ENCODE measurements around the gene TMEM259. TPM values are rescaled to one million over a fixed set of nuclear protein-coding genes. Genes with fewer than 3 reads are reported as not detected.

Gene TMEM259
- total and polyA plus RNA-seq, 9 of the 15 experiments (the other 6 are each of a cell fraction or from before 2014, with no cell fraction given): 0.52 to 231 (median 63.6) TPM

DNA sequence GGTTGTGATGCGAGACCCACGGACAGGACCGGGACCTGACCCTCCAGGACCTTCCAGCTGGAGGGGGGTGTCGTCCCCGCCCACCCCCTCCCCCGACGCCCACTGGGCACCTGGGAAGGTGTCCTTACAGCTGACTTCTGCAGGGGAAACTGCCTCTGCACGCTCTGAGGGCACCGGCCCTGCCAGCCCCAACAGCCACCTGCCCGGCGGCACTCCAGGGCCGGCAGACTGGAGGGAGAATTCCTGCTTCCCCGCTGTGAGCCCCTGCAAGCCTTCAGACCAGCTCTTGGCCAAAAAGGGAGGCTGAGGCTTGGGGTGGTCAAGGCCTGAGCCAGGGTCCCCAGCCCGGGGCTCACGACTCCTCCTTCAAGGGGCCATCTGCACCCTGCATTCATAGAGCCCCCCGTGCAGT, 6.7 kb upstream of the TMEM259 start:
- no peaks in the 10 kb centered on the region for H3K9me3 ChIP-seq (replicated peaks; ENCODE audit: control insufficient read depth, insufficient read depth, low read depth, low read length)
- 11% methylated on average over 11 of the region's 16 CpGs for WGBS (ENCODE audit: insufficient coverage, low coverage, missing lambda C conversion rate)
- H3K4me3 ChIP-seq: peak overlapping the region; percentile 87
- peaks cover 43% of the 10 kb centered on the region for H3K79me2 ChIP-seq (ENCODE audit: control insufficient read depth, insufficient read depth, low read length)
- in situ Hi-C loops (cut with MboI) (no loop called here), intact Hi-C loops (cut with micrococcal nuclease) (loop anchor here (1.0 kb wide), 1 partner anchor 15 kb away; no protein-coding TSS in a partner anchor)
- H3K4me1 ChIP-seq (replicated peaks in 1 of 2; ENCODE audit: control insufficient read depth in 2 of 2, insufficient read depth in 2 of 2, low read length in 2 of 2): peaks cover 20 to 68% of the 10 kb centered on the region in 2 experiments
- H3K4me2 ChIP-seq (ENCODE audit: insufficient read depth, low read length): peak overlapping the region; percentile 79
- no peaks in the 10 kb centered on the region for H4K20me1 ChIP-seq (replicated peaks; ENCODE audit: control insufficient read depth, insufficient read depth, low read length)
- H3K27me3 ChIP-seq (ENCODE audit: control insufficient read depth in 2 of 2, insufficient read depth in 2 of 2, low read length in 2 of 2): no peaks in the 10 kb centered on the region
- DNase-seq (ENCODE audit: extremely low read depth in 1 of 4, low spot score in 3 of 4): no peak
- BruUV-seq (replicated peaks): no TSS peak
- no peak for ATAC-seq
- H3K27ac ChIP-seq (ENCODE audit: extremely low read depth, low read depth, low read length): peak overlapping the region; percentile 98
- H3K9me1 ChIP-seq (ENCODE audit: control insufficient read depth, insufficient read depth, low read length): no peaks in the 10 kb centered on the region
- ChIA-PET POLR2A (interaction anchor here (0.6 to 8.5 kb wide), 12 partner anchors 11 to 539 kb away, joined by 3 to 176 read pairs (median 4); partner anchors contain the start of genes ABCA7 and CIRBP), CTCF (ENCODE audit: low intra/inter-chr PET ratio) (no interaction called here)
- peak overlapping the region; percentile 87 to 93 for H3K9ac ChIP-seq (ENCODE audit: insufficient read depth in 1 of 2, low read depth in 2 of 2, low read length in 2 of 2)
- no peak for FAIRE-seq
- H2AFZ ChIP-seq (ENCODE audit: low read depth, low read length): no peak overlapping the region
- H3K36me3 ChIP-seq (ENCODE audit: control insufficient read depth, insufficient read depth, low read length): peaks cover 20% of the 10 kb centered on the region; the same call in 1 of the 3 replicates
- TF ChIP-seq RAD21 (CRISPR knock-in tag; conservative IDR thresholded peaks at IDR 0.05 in 1 of 2, IDR thresholded peaks at IDR 0.05 in 1 of 2): no peak
- TF ChIP-seq MAFG (tag; conservative IDR thresholded peaks at IDR 0.05): no peak
- TF ChIP-seq HMGN3 (IDR thresholded peaks at IDR 0.05; ENCODE audit: borderline replicate concordance, extremely low read depth, insufficient read length, low read depth, low read length): peak; percentile 17
- no peak for TF ChIP-seq PTRF (tag; IDR thresholded peaks at IDR 0.05)
- TF ChIP-seq, protein P1, sequence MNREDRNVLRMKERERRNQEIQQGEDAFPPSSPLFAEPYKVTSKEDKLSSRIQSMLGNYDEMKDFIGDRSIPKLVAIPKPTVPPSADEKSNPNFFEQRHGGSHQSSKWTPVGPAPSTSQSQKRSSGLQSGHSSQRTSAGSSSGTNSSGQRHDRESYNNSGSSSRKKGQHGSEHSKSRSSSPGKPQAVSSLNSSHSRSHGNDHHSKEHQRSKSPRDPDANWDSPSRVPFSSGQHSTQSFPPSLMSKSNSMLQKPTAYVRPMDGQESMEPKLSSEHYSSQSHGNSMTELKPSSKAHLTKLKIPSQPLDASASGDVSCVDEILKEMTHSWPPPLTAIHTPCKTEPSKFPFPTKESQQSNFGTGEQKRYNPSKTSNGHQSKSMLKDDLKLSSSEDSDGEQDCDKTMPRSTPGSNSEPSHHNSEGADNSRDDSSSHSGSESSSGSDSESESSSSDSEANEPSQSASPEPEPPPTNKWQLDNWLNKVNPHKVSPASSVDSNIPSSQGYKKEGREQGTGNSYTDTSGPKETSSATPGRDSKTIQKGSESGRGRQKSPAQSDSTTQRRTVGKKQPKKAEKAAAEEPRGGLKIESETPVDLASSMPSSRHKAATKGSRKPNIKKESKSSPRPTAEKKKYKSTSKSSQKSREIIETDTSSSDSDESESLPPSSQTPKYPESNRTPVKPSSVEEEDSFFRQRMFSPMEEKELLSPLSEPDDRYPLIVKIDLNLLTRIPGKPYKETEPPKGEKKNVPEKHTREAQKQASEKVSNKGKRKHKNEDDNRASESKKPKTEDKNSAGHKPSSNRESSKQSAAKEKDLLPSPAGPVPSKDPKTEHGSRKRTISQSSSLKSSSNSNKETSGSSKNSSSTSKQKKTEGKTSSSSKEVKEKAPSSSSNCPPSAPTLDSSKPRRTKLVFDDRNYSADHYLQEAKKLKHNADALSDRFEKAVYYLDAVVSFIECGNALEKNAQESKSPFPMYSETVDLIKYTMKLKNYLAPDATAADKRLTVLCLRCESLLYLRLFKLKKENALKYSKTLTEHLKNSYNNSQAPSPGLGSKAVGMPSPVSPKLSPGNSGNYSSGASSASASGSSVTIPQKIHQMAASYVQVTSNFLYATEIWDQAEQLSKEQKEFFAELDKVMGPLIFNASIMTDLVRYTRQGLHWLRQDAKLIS (CRISPR knock-in tag; IDR thresholded peaks at IDR 0.05): 0 out of 2 replicates have a peak, but pooled peaks have one; percentile 26
- peak; percentile 68 for TF ChIP-seq RBFOX2 (IDR thresholded peaks at IDR 0.05; ENCODE audit: low read depth, low read length)
- no peak for TF ChIP-seq CTBP1 (IDR thresholded peaks at IDR 0.05; ENCODE audit: borderline replicate concordance)
- TF ChIP-seq RBBP5 (IDR thresholded peaks at IDR 0.05; ENCODE audit: borderline replicate concordance, insufficient read depth, low read length, poor library complexity, severe bottlenecking): peak; percentile 17
- peak; percentile 17 for TF ChIP-seq PCBP1 (IDR thresholded peaks at IDR 0.05; ENCODE audit: low read depth, low read length, poor library complexity, severe bottlenecking)
- TF ChIP-seq, protein P2, sequence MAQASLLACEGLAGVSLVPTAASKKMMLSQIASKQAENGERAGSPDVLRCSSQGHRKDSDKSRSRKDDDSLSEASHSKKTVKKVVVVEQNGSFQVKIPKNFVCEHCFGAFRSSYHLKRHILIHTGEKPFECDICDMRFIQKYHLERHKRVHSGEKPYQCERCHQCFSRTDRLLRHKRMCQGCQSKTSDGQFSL (CRISPR knock-in tag; IDR thresholded peaks at IDR 0.05): peak; percentile 16; the same call in 1 of the 2 replicates
- TF ChIP-seq, protein P2 (tag; IDR thresholded peaks at IDR 0.05): no peak
- TF ChIP-seq, protein P3, sequence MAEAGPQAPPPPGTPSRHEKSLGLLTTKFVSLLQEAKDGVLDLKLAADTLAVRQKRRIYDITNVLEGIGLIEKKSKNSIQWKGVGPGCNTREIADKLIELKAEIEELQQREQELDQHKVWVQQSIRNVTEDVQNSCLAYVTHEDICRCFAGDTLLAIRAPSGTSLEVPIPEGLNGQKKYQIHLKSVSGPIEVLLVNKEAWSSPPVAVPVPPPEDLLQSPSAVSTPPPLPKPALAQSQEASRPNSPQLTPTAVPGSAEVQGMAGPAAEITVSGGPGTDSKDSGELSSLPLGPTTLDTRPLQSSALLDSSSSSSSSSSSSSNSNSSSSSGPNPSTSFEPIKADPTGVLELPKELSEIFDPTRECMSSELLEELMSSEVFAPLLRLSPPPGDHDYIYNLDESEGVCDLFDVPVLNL (CRISPR knock-in tag; IDR thresholded peaks at IDR 0.05; ENCODE audit: low read depth): 0 out of 2 replicates have a peak, but pooled peaks have one; percentile 44
- TF ChIP-seq HNRNPL (IDR thresholded peaks at IDR 0.05; ENCODE audit: low read depth, low read length): 0 out of 2 replicates have a peak, but pooled peaks have one; percentile 25
- TF ChIP-seq XRCC5 (IDR thresholded peaks at IDR 0.05; ENCODE audit: low read depth, low read length): no peak
- TF ChIP-seq EZH2 (IDR thresholded peaks at IDR 0.05; ENCODE audit: borderline replicate concordance, low read depth, low read length): no peak
- TF ChIP-seq SOX6 (IDR thresholded peaks at IDR 0.05): no peak
